ENCODE results near the gene PHKA2. TPM values are rescaled to one million over a fixed set of nuclear protein-coding genes. Genes with fewer than 3 reads are reported as not detected.

Gene PHKA2
- total RNA-seq, 1 experiment from 2014 or later = 5.9 TPM

- no peak for DNase-seq (ENCODE audit: low read depth)
Measured at GRCh38 chrX:18889346-18890048, 94.4 kb downstream of the PHKA2 start.

DNA sequence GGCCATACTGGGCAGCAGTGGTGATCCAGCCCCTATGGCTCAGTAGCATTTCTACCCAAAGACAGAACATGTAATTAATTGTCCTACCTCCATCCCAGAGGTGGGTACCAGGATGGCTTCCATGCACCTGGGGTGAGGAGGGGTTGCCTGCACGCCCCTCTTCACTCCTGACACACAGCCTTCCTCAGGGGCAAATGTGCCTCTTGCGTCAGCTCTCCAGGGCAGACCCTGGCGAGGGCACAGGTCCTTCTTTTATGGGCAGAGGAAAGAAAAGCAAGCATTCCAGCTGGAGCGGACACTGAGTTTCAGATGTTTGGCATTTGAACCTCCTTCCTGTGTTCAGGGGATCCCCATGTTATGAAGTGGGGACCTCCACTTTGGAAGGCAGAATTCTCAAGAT lies 95.6 kb downstream of the PHKA2 start:
- DNase-seq (ENCODE audit: low read depth) = no peak

DNA sequence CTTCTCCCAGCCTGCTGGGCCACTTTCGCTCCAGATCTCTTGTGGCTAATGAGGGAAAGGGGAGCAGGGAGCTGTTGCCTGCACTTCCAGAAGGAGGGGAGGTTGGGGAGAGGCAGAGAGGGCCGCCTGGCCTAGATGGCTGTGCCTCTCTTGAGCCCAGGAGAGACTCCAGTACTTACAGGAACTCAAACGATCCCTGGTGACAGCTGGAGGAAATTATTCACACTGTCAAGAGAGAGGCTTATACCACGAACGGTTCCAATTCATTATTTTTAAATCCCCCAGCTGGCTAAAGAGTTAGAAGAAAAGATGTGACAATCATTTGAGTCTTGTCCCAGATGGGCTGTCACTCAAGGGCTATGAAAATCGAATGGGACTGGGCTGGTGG lies 96.1 kb downstream of the PHKA2 start:
- DNase-seq (ENCODE audit: low read depth) = peak; percentile 70

DNA sequence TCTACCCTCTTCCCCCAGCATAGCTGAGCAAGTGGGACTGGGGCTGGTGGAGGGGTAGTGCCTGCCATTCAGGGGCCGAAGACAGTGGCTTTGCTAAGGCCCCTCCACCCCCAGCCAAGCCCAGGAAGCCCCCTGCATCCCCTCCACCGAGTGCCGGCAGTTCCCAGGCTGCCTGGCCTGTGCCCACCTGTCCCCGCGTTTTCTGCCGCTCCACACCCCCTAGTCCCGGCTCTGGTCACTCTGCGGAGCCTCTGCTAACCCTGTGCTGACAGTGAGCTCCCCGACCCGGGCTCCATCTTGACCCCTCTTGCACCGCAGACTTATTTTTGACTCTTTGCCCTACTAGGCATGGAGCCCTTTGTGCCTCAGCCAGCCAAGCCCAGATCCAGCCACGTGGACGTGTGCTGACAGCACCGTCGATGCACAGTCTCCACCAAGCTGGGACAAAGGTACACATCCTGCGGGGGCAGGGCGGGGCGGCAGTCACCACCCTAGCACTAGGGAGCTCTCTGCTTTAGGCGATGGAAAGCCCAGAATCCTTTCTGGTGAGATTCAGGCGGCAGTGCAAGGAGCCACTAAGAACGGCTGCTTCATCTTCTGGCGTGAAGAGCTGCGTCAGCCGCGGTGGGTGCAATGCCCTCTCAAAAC lies 96.6 kb downstream of the PHKA2 start:
- no peak for DNase-seq (ENCODE audit: low read depth)

- DNase-seq (ENCODE audit: low read depth) = peak; percentile 72
Measured at GRCh38 chrX:18886344-18887161, 97.4 kb downstream of the PHKA2 start.

DNA sequence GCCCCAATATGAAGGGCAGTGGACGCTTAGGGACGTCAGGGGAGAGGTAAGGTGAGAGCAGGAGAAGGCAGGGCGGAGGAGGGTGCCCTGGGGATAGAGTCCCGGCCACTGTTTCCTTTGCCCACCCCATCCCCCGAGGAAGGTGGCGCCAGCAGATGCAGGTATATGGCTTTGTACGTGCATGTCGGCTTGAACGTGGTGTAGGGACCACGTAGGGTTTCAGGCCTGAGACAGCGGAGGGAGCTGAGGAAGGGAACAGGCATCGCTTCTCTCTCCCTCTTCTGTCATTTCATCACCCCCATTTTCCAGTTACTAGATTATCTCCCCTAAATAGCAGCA lies 97.9 kb downstream of the PHKA2 start:
- DNase-seq (ENCODE audit: low read depth) = no peak

GRCh38 chrX:18885328-18886004 lies 98.4 kb downstream of the PHKA2 start:
- no peak for DNase-seq (ENCODE audit: low read depth)

GRCh38 chrX:18884916-18885315 lies 99.0 kb downstream of the PHKA2 start:
- no peak for DNase-seq (ENCODE audit: low read depth)

DNA sequence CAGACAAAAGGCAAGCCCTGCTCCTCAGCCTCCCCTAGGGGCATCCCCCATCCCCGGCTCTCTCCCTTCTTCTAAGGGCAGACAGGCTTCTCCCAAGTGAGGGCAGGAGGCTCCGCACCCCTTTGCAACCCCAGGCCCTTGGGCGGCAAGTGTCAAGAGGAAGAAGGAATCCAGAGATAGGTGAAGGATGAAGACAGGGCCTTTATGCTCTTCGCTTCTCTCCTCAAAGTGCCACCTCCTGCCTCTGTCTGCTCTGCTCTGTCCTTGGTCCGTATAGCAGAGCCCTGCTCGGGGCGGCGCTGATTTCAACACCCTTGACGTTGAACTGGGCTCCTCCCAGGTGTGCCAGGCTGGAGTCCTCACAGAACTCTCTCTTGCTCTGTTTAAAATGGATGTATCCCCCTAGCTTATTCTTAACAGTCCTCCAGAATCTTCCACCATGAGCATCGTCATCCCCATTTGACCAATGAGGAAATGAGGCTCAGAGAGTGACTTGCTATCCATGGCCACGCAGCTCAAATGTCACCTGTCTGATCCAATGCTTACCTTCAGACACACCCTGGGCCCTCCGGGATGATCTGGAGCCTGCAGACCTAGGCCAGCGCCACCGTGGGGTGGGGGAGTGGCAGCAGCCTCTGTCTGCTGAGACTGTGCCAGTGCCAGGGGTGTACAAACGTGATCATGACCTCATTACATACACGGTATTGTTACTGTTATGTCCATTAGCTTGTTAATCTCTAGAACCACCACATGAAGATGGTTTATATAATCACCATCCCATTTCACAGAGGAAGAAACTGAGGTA lies 99.8 kb downstream of the PHKA2 start:
- no peak for DNase-seq (ENCODE audit: low read depth)

DNA sequence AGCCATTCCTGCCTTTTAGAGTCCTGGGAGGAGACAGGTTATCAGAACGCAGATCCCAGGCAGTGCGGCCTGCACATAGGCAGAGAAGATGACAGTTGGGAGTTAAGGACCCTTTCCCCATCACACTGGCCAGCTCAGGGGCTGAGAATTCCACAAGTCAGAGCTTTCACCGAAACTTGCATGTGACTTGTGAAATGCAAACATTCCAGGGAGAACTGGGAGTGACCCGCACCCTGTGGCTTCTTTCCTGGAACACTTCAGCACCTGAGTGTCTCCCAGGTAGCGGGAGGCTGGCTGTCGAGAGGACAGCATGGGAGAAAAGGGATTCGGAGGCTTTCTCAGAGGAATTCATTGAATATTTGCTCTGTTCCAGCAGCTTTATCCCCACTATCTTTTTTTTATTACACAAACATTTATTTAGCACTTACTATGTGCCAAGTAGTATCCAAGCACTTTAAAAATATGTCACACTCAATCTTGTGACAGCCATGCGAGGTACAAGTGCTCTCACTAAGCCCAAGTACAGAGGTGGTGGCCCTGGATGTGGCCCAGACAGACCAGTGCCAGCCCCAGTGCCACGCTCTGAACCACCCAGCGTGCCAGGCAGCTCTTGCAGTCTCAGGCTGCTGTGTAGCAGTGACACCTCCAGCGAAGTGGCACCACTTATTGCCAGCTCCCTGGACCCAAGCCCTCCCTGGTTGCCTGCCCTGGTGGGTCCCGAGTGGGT lies 100.5 kb downstream of the PHKA2 start:
- DNase-seq (ENCODE audit: low read depth) = no peak

- DNase-seq (ENCODE audit: low read depth) = no peak
Measured at GRCh38 chrX:18879144-18879543, 104.8 kb downstream of the PHKA2 start.

- DNase-seq (ENCODE audit: low read depth) = no peak
Measured at GRCh38 chrX:18877469-18877868, 106.4 kb downstream of the PHKA2 start.

GRCh38 chrX:18875256-18875878 lies 108.5 kb downstream of the PHKA2 start:
- no peak for DNase-seq (ENCODE audit: low read depth)

GRCh38 chrX:18874560-18875255 lies 109.2 kb downstream of the PHKA2 start:
- DNase-seq (ENCODE audit: low read depth) = no peak

DNA sequence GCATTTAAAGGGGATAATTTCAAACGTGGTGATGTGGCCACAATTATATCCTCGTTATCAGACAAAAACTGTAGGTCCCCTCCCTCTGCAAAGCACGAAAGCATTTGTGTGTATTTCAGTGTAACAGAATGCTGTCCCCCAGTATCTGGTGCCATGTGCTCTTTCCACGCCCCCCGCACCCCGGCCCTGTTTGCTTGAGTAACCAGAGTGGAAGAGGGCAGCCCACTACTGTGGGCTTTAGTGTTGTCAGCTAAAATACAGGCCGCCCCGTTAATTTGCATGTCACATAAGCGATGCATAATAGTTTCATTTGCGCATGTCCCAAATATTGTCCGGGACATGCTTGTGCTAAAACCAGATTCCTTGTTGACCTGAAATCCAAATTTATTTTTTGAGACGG lies 110.1 kb downstream of the PHKA2 start:
- no peak for DNase-seq (ENCODE audit: low read depth)

DNA sequence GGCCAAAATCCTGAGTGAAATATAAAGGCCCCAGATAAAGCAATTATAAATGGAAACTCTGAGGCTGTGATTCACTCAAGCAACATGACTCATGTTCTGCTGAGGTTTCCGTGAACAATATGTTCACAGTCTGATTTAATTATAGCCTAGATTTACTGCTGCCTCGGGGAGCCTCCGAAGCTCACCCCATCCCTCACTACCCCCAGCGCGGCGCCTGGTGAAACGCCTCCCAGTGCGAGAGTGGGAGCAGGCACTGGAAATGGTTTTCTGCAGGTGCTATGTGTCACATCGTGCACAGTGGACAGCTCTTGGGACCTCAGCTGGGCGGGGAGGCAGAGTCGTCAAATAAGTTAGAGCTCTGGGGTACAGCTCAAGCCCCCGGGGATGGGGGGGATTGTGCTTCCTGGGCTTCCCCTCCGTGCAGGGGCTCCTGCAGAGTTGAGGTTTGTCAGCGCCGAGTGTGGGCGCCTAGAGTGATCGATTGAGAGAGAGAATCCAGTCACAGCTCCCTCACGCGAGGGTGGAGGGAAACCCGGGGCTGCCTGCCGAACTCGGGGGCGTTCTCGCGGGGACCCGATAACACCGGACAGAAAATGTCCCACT lies 110.6 kb downstream of the PHKA2 start:
- DNase-seq (ENCODE audit: low read depth) = peak; percentile 82

DNA sequence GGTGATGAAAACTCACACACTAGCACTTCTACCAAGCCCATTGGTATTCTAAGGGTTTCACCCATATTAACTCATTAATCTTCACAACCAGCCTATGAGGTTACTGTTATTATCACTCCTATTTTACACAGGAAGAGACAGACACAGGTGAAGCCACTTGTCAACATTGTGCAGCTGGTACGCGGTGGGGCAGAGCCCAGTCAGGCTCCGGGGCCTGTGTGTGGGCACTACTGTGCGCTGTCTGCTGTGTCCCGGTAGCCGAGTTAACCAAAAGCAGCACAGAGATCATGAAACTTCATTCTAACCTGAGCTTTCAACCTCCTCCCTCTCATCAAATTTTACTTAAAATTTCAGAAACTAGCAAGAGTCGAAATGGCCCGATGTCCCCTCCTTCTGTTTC lies 111.3 kb downstream of the PHKA2 start:
- no peak for DNase-seq (ENCODE audit: low read depth)

DNA sequence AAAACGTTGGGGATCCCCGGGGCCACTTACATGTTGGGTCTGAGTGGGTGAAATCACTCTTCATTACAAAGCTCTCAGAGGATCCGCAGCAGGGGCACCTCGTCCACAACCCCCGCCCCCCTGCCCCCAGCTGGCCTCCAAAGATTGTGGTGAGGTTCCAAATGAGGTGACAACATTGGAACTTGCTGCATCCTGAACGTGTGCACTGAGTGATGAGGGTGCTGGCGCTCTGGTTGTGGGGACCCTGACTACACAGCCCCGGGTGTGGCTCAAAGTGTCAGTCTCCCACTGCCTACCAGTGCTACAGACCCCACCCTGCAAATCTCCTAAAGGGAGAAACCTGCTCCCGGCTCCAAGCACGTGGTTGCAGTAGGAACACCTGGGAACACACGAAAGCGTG lies 111.9 kb downstream of the PHKA2 start:
- no peak for DNase-seq (ENCODE audit: low read depth)

All from LHCN-M2 (cell line).